ENCODE measurements around the gene MRTO4. TPM values are rescaled to one million over a fixed set of nuclear protein-coding genes. Genes with fewer than 3 reads are reported as not detected.
"Not testable (repeated sequence)": the region's sequence is repeated elsewhere in the genome, so short reads cannot be mapped to it uniquely, and the experiment has no call there.

Gene MRTO4
- total and polyA plus RNA-seq, 10 of the 15 experiments (the other 5 are each of a cell fraction or from before 2014, with no cell fraction given): 43.5 to 99.5 (median 69.7) TPM

DNA sequence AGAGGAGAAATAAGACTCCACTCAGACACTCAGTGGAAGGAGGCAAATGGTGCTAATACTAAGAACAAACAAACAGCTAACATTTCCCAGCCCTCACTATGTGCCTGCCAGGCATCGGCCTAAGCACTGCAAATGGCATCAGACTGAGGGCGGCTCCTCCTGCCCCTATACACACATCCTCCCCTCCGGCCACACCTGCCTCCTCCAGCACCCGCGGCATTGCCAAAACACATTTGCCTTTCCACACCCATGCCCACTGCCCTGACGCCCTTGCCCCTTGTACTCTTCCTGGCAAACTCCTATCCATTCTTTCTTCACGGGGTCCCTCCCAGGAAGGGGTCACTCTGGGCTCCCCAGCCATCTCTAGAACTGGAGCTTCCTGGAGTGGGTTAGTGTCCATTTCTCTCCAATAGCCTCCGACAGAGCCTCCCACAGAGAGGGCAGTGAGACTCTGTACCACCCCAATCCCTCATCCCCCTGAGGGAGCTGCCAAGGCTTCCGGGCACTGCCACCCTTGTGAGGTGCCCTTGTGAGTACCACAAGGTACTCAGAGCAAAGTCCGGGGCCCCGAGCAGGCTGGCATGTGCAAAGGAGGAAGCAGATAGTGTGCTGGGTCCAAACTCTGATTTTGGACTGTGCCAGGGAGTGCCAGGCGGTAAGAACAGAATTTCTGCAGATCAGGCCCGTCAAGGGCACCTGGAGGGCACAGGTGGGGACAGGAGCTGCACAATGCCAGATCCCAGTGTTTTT lies 36.0 kb downstream of the MRTO4 start:
- H4K20me1 ChIP-seq (ENCODE audit: control insufficient read depth, insufficient read depth): no peaks in the 10 kb centered on the region
- no peak for ATAC-seq
- 82% methylated on average over 13 of the region's 13 CpGs for WGBS (ENCODE audit: insufficient coverage, insufficient replicate concordance, low lambda C conversion rate, missing lambda C conversion rate)
- H3K4me2 ChIP-seq (ENCODE audit: control insufficient read depth, insufficient read depth): no peak overlapping the region
- no peak for DNase-seq (ENCODE audit: low read depth, low spot score)
- SMC1A ChIA-PET (ENCODE audit: uncharacterized antibody, unreplicated experiment): no interaction called here
- H3K4me1 ChIP-seq (ENCODE audit: control insufficient read depth, insufficient read depth, low read length): no peaks in the 10 kb centered on the region
- no peak overlapping the region for H2AFZ ChIP-seq (ENCODE audit: control insufficient read depth, low read depth, low read length)
- FAIRE-seq: no peak
- RAD21 ChIA-PET (ENCODE audit: unreplicated experiment): no interaction called here
- no peak overlapping the region for H3K4me3 ChIP-seq
- H3K27me3 ChIP-seq (replicated peaks in 1 of 2; ENCODE audit: control insufficient read depth in 2 of 2, insufficient read depth in 2 of 2, low read length in 1 of 2): peaks cover 0 to 2% of the 10 kb centered on the region in 2 experiments; a peak in 2 of 4 replicates
- H3K9me3 ChIP-seq (replicated peaks; ENCODE audit: control insufficient read depth, insufficient read depth, low read length): no peaks in the 10 kb centered on the region; the same call in 2 of the 3 replicates
- no peak overlapping the region for H3K27ac ChIP-seq (ENCODE audit: control insufficient read depth, insufficient read depth)
- intact Hi-C loops (cut with micrococcal nuclease; ENCODE audit: unreplicated experiment) (no loop called here), in situ Hi-C loops (cut with MboI) (no loop called here)
- H3K9ac ChIP-seq (ENCODE audit: control insufficient read depth, insufficient read depth, low read length): no peak overlapping the region
- no peaks in the 10 kb centered on the region for H3K79me2 ChIP-seq (ENCODE audit: control insufficient read depth, insufficient read depth, low read length)
- CTCF ChIA-PET: no interaction called here
- TF ChIP-seq STAT3 (IDR thresholded peaks at IDR 0.05; ENCODE audit: low read depth, low read length) (no peak), NBN (IDR thresholded peaks at IDR 0.05) (no peak), CUX1 (IDR thresholded peaks at IDR 0.05; ENCODE audit: insufficient replicate concordance, low read depth, low read length) (no peak), FOXM1 (IDR thresholded peaks at IDR 0.05; ENCODE audit: low read depth, low read length) (no peak), NR2F1 (conservative IDR thresholded peaks at IDR 0.05) (no peak), GABPA (IDR thresholded peaks at IDR 0.05; ENCODE audit: low read depth) (no peak)
- TF ChIP-seq, protein P1, sequence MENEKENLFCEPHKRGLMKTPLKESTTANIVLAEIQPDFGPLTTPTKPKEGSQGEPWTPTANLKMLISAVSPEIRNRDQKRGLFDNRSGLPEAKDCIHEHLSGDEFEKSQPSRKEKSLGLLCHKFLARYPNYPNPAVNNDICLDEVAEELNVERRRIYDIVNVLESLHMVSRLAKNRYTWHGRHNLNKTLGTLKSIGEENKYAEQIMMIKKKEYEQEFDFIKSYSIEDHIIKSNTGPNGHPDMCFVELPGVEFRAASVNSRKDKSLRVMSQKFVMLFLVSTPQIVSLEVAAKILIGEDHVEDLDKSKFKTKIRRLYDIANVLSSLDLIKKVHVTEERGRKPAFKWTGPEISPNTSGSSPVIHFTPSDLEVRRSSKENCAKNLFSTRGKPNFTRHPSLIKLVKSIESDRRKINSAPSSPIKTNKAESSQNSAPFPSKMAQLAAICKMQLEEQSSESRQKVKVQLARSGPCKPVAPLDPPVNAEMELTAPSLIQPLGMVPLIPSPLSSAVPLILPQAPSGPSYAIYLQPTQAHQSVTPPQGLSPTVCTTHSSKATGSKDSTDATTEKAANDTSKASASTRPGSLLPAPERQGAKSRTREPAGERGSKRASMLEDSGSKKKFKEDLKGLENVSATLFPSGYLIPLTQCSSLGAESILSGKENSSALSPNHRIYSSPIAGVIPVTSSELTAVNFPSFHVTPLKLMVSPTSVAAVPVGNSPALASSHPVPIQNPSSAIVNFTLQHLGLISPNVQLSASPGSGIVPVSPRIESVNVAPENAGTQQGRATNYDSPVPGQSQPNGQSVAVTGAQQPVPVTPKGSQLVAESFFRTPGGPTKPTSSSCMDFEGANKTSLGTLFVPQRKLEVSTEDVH (IDR thresholded peaks at IDR 0.05; ENCODE audit: low read depth, partially characterized antibody): no peak
- no peaks in the 10 kb centered on the region for H3K36me3 ChIP-seq (ENCODE audit: control insufficient read depth in 2 of 2, insufficient read depth in 2 of 2, low read length in 1 of 2)
- POLR2A ChIA-PET: no interaction called here
- BruUV-seq (replicated peaks): no TSS peak

DNA sequence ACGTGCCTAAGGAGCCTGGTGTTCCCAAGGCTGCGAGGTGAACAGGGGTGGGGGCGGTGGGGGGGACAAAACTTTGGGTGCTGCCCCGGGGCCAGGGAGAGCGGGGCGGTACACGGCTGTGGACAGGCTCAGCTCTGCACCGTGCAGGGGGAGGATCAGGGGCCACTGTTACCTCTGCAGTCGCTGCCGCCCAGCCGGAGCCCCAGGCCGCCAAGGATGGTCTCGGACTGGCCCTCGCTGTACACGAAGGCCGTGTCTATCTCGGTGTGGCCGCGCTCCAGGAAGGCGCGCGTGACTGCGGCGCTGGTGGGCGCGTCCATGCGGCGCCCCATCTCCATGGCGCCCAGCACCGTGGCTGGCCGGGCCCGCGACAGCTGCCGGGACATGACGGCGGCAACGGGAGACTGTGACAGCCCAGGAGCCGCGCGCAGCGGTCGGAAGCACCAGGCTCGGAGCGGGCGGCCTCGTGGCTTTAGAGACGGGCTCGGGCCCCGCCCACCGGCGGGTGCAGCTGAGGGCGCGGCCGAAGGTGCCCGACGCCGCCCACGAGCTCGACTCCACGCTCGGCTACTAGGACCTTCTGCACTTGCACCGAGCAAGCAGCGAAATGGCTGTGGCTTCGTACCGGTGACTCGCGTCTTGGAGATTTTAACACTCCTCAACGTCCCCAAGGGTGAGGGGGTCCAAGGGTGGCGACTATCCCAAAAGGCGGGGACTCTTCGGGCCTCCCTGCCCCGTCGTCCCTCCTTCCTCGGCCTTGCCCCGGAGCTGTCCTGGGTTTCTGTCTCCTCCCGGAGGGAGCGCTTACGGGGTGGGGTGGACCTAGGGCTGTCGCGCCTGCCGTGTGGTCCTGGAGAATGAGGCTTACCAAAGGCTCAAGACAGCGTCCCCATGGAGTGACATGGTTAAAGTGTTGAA lies 37.0 kb downstream of the MRTO4 start, which contains the start of gene AKR7A3:
TSS of gene AKR7A3 (minus strand) at position 447 of the 918 bp plus-strand sequence. CDS start at position 386, 61 bp downstream.
- H3K36me3 ChIP-seq (ENCODE audit: control insufficient read depth in 2 of 2, insufficient read depth in 2 of 2, low read length in 1 of 2); SMC1A ChIA-PET (ENCODE audit: uncharacterized antibody, unreplicated experiment); BruUV-seq (replicated peaks); in situ Hi-C loops (cut with MboI); intact Hi-C loops (cut with micrococcal nuclease; ENCODE audit: unreplicated experiment); H3K4me3 ChIP-seq; DNase-seq (ENCODE audit: low read depth, low spot score); H4K20me1 ChIP-seq (ENCODE audit: control insufficient read depth, insufficient read depth); H2AFZ ChIP-seq (ENCODE audit: control insufficient read depth, low read depth, low read length); H3K79me2 ChIP-seq (ENCODE audit: control insufficient read depth, insufficient read depth, low read length); H3K27me3 ChIP-seq (replicated peaks in 1 of 2; ENCODE audit: control insufficient read depth in 2 of 2, insufficient read depth in 2 of 2, low read length in 1 of 2); H3K27ac ChIP-seq (ENCODE audit: control insufficient read depth, insufficient read depth); RAD21 ChIA-PET (ENCODE audit: unreplicated experiment); H3K9me3 ChIP-seq (replicated peaks; ENCODE audit: control insufficient read depth, insufficient read depth, low read length); H3K9ac ChIP-seq (ENCODE audit: control insufficient read depth, insufficient read depth, low read length); FAIRE-seq; H3K4me1 ChIP-seq (ENCODE audit: control insufficient read depth, insufficient read depth, low read length); CTCF ChIA-PET: not testable (repeated sequence)
- POLR2A ChIA-PET: interaction anchor here (0.6 kb wide), 1 partner anchor 28 kb away, joined by 8 read pairs; no protein-coding TSS in a partner anchor
- H3K4me2 ChIP-seq (ENCODE audit: control insufficient read depth, insufficient read depth): peak within 1 kb of the TSS; percentile 30; the same call in 1 of the 2 replicates
- peak; percentile 77 for ATAC-seq
- WGBS (ENCODE audit: insufficient coverage, insufficient replicate concordance, low lambda C conversion rate, missing lambda C conversion rate): 33% methylated on average over 58 of the region's 82 CpGs

Data from GM12878 (cell line).